GM23248 (cell line): ENCODE results near the gene HSD17B13. TPM values are rescaled to one million over a fixed set of nuclear protein-coding genes. Genes with fewer than 3 reads are reported as not detected.
"Not testable (repeated sequence)": the region's sequence is repeated elsewhere in the genome, so short reads cannot be mapped to it uniquely, and the experiment has no call there.

Experiments used
- DNase-seq: peaks from one replicate; pipeline ENCODE4 v3.0.0-alpha.2; 2015
- H2AFZ ChIP-seq: fragments of 200-600 bp; sonication (generic); 2 replicates; pipeline ENCODE4 v1.6.1; 2016; ENCODE audit warnings: antibody characterized with exemption
- H3F3A ChIP-seq: fragments of 200-600 bp; sonication (generic); 2 replicates; pipeline ENCODE4 v1.6.1; 2016; ENCODE audit warnings: mild to moderate bottlenecking, antibody characterized with exemption, mixed run types; ENCODE audit not compliant: insufficient read depth
- H3K27ac ChIP-seq: fragments of 200-600 bp; sonication (generic); 2 replicates; pipeline ENCODE4 v1.5.1; 2016; ENCODE audit warnings: mild to moderate bottlenecking
- H3K27me3 ChIP-seq: fragments of 200-600 bp; sonication (generic); replicated peaks from 2 replicates; pipeline ENCODE4 v1.6.1; 2016; ENCODE audit warnings: mild to moderate bottlenecking; ENCODE audit not compliant: insufficient read depth
- H3K36me3 ChIP-seq: fragments of 200-600 bp; sonication (generic); 2 replicates; pipeline ENCODE4 v1.6.1; 2016; ENCODE audit warnings: low read depth, mild to moderate bottlenecking
- H3K4me1 ChIP-seq: fragments of 200-600 bp; sonication (generic); 2 replicates; pipeline ENCODE4 v1.6.1; 2016; ENCODE audit warnings: mild to moderate bottlenecking; ENCODE audit not compliant: insufficient read depth
- H3K4me2 ChIP-seq: fragments of 200-600 bp; sonication (generic); one replicate; pipeline ENCODE4 v1.6.1; 2016; ENCODE audit warnings: mild to moderate bottlenecking; ENCODE audit not compliant: unreplicated experiment
- H3K4me3 ChIP-seq: fragments of 200-600 bp; sonication (generic); 2 replicates; pipeline ENCODE4 v1.5.1; 2016; ENCODE audit warnings: mild to moderate bottlenecking
- H3K79me2 ChIP-seq: fragments of 200-600 bp; sonication (generic); 2 replicates; pipeline ENCODE4 v1.6.1; 2016; ENCODE audit warnings: mild to moderate bottlenecking; ENCODE audit not compliant: insufficient read depth
- H3K9ac ChIP-seq: fragments of 200-600 bp; sonication (generic); 2 replicates; pipeline ENCODE4 v1.6.1; 2016; ENCODE audit warnings: mild to moderate bottlenecking
- H3K9me2 ChIP-seq: fragments of 200-600 bp; sonication (generic); 2 replicates; pipeline ENCODE4 v1.6.1; 2016; ENCODE audit warnings: mixed run types, mild to moderate bottlenecking, moderate library complexity; ENCODE audit not compliant: insufficient read depth
- H3K9me3 ChIP-seq: fragments of 200-600 bp; sonication (generic); one replicate; pipeline ENCODE4 v1.6.1; 2017; ENCODE audit warnings: low read depth
- H4K20me1 ChIP-seq: fragments of 200-600 bp; sonication (generic); 2 replicates; pipeline ENCODE4 v1.6.0; 2016; ENCODE audit not compliant: insufficient read depth
- EZH2 ChIP-seq: fragments of 200-600 bp; sonication (generic); IDR thresholded peaks from 2 replicates; pipeline ENCODE4 v1.6.1; 2018; ENCODE audit warnings: antibody characterized with exemption, mild to moderate bottlenecking; ENCODE audit not compliant: insufficient read depth, poor library complexity, severe bottlenecking
- EZH2phosphoT487 ChIP-seq: fragments of 200-600 bp; sonication (generic); IDR thresholded peaks from 2 replicates; pipeline ENCODE4 v1.6.1; 2018; ENCODE audit warnings: antibody characterized with exemption, moderate library complexity, mild to moderate bottlenecking, low read depth; ENCODE audit not compliant: insufficient read depth
- WGBS, 2 experiments: methylation state at CpG; one replicate each; pipeline ENCODE4 v1.1.6; 2015 to 2017; ENCODE audit warnings: low lambda C conversion rate in 2 of 2, low coverage in 1 of 2; ENCODE audit errors: missing lambda C conversion rate in 2 of 2; 5-methylcytosine and 5-hydroxymethylcytosine counted together
- in situ Hi-C: fragments of 300-500 bp; cut with MboI; formaldehyde crosslinking; loops from 2 replicates; pipeline ENCODE4 v1.15.0; 2020
- polyA plus RNA-seq: library from polyadenylated mRNA; unstranded; fragments of >200 nt; fragmentation: Nextera tagmentation; extraction: Ambion mirVana; gene quantifications from 2 replicates; pipeline ENCODE4 v1.2.1, GENCODE V29; 2016
- total RNA-seq: library from RNA; depleted of rRNA; stranded (reverse); fragments of >200 nt; shearing (Covaris generic); gene quantifications from 2 replicates; pipeline ENCODE4 v1.2.3, GENCODE V29; 2014

Gene HSD17B13
- total and polyA plus RNA-seq, 2 experiments from 2014 or later = not detected

- H3F3A ChIP-seq = peaks cover 20% of the 10 kb centered on the region
- in situ Hi-C loops = no loop called here
- no peak for TF ChIP-seq EZH2
- no peak for TF ChIP-seq EZH2phosphoT487
- peaks cover 17% of the 10 kb centered on the region for H3K4me1 ChIP-seq
- H4K20me1 ChIP-seq = no peaks in the 10 kb centered on the region
- peak overlapping the region; percentile 66 for H3K9ac ChIP-seq
- H2AFZ ChIP-seq = peak overlapping the region; percentile 80
- H3K4me3 ChIP-seq = peak overlapping the region; percentile 38
- peak overlapping the region; percentile 79 for H3K4me2 ChIP-seq
- H3K79me2 ChIP-seq = no peaks in the 10 kb centered on the region
- H3K9me3 ChIP-seq = no peaks in the 10 kb centered on the region
- H3K9me2 ChIP-seq = no peaks in the 10 kb centered on the region
- H3K27ac ChIP-seq = peak overlapping the region; percentile 89
- no peaks in the 10 kb centered on the region for H3K27me3 ChIP-seq
- 31 to 34% methylated on average over 7 of the region's 7 CpGs for WGBS, 2 experiments
- DNase-seq = peak; percentile 72
- H3K36me3 ChIP-seq = no peaks in the 10 kb centered on the region
Observed at GRCh38 chr4:87354168-87355102, 31.8 kb upstream of the HSD17B13 start.

- peak overlapping the region; percentile 66 for H3K9ac ChIP-seq
Observed at GRCh38 chr4:87353592-87353991, 30.9 kb upstream of the HSD17B13 start.

GRCh38 chr4:87345139-87345538, 22.5 kb upstream of the HSD17B13 start:
- Histone ChIP-seq H3K27ac (no peak overlapping the region), H3K9me2 (no peaks in the 10 kb centered on the region), H3K27me3 (no peaks in the 10 kb centered on the region), H3F3A (no peaks in the 10 kb centered on the region), H4K20me1 (no peaks in the 10 kb centered on the region), H2AFZ (no peak overlapping the region), H3K36me3 (peaks cover 8% of the 10 kb centered on the region), H3K4me1 (no peaks in the 10 kb centered on the region), H3K9me3 (no peaks in the 10 kb centered on the region), H3K79me2 (no peaks in the 10 kb centered on the region), H3K9ac (no peak overlapping the region), H3K4me3 (no peak overlapping the region), H3K4me2 (no peak overlapping the region)
- in situ Hi-C loops = loop anchor here (25.0 kb wide), 1 partner anchor 492 kb away; the partner anchor contains the start of gene MEPE
- TF ChIP-seq EZH2phosphoT487 = no peak
- TF ChIP-seq EZH2 = no peak
- no peak for DNase-seq

More at GRCh38 chr4:87353592-87353991, 30.9 kb upstream of the HSD17B13 start:
- H3K36me3 ChIP-seq = no peaks in the 10 kb centered on the region
- H3K4me1 ChIP-seq = peaks cover 17% of the 10 kb centered on the region
- peak overlapping the region; percentile 80 for H2AFZ ChIP-seq
- no peaks in the 10 kb centered on the region for H3K9me2 ChIP-seq
- no peaks in the 10 kb centered on the region for H3K9me3 ChIP-seq
- in situ Hi-C loops = no loop called here
- no peaks in the 10 kb centered on the region for H4K20me1 ChIP-seq
- no peaks in the 10 kb centered on the region for H3K79me2 ChIP-seq
- DNase-seq = peak; percentile 84
- peak overlapping the region; percentile 79 for H3K4me2 ChIP-seq
- H3K27me3 ChIP-seq = no peaks in the 10 kb centered on the region
- H3K4me3 ChIP-seq = peak overlapping the region; percentile 38
- 2% methylated on average over 3 of the region's 3 CpGs for WGBS, 2 experiments
- H3F3A ChIP-seq = peaks cover 20% of the 10 kb centered on the region
- H3K27ac ChIP-seq = peak overlapping the region; percentile 89
- TF ChIP-seq EZH2 = no peak
- TF ChIP-seq EZH2phosphoT487 = no peak

- DNase-seq = no peak
- Histone ChIP-seq H3K9me2 (no peaks in the 10 kb centered on the region), H3K36me3 (peaks cover 8% of the 10 kb centered on the region), H3K9ac (no peak overlapping the region), H3K79me2 (no peaks in the 10 kb centered on the region), H2AFZ (0 out of 2 replicates have a peak overlapping the region, but pooled peaks have one; percentile 77), H3K4me1 (no peaks in the 10 kb centered on the region), H3K27me3 (no peaks in the 10 kb centered on the region), H3K9me3 (no peaks in the 10 kb centered on the region), H4K20me1 (no peaks in the 10 kb centered on the region), H3K4me2 (peak overlapping the region; percentile 75), H3F3A (no peaks in the 10 kb centered on the region), H3K27ac (no peak overlapping the region), H3K4me3 (peak overlapping the region; percentile 68; the same call in 1 of the 2 replicates)
- no peak for TF ChIP-seq EZH2
- TF ChIP-seq EZH2phosphoT487 = no peak
- 94 to 97% methylated on average over 3 of the region's 3 CpGs for WGBS, 2 experiments
- in situ Hi-C loops = loop anchor here (25.0 kb wide), 1 partner anchor 494 kb away; the partner anchor contains the start of gene MEPE
Observed at GRCh38 chr4:87342872-87343271, 20.2 kb upstream of the HSD17B13 start.

GRCh38 chr4:87341954-87342635, 19.4 kb upstream of the HSD17B13 start:
- peak overlapping the region; percentile 75 for H3K4me2 ChIP-seq
- peak overlapping the region; percentile 68 for H3K4me3 ChIP-seq
- not testable (repeated sequence) for H4K20me1 ChIP-seq, H3K36me3 ChIP-seq, H3K9me2 ChIP-seq, H3K4me1 ChIP-seq, H3K79me2 ChIP-seq, H3K27me3 ChIP-seq, H3F3A ChIP-seq, H3K9me3 ChIP-seq
- peak overlapping the region; percentile 52 for H3K27ac ChIP-seq
- in situ Hi-C loops = loop anchor here (25.0 kb wide), 1 partner anchor 495 kb away; the partner anchor contains the start of gene MEPE
- H2AFZ ChIP-seq = peak overlapping the region; percentile 77
- DNase-seq = peak; percentile 89
- H3K9ac ChIP-seq = peak overlapping the region; percentile 65
- 5 to 6% methylated on average over 8 of the region's 8 CpGs for WGBS, 2 experiments
